Activated naive CD4-positive, alpha-beta T cell treated with anti-CD3 and anti-CD28 coated beads, Interleukin-2, amount 10 ng/mL, durations not matched to agents 5 hours and 36 hours (primary cell): ENCODE results near the gene RDH13. TPM values are rescaled to one million over a fixed set of nuclear protein-coding genes. Genes with fewer than 3 reads are reported as not detected.

Experiments
- total RNA-seq, 2 experiments: library from RNA; stranded (reverse); gene quantifications; one replicate each; pipeline ENCODE4 v1.2.3, GENCODE V29; 2021

RDH13 gene
- total RNA-seq: 10 to 100 TPM; 19.7 to 21.7 TPM

GRCh38 chr19:55062735-55063491 is at the start of gene RDH13:
TSS of gene RDH13 (minus strand) at chr19:55063148. CDS start at chr19:55063032, 116 bp downstream.

GRCh38 chr19:55075371-55075998 is 12.5 kb upstream of the RDH13 start, which contains the start of gene EPS8L1:
TSS of gene EPS8L1 (plus strand) at chr19:55075869. CDS start at chr19:55076445, 576 bp downstream.

Other genes starting within 250 kb of the RDH13 start
- under 1 TPM; 0.12 to 0.23 TPM for gene KIR3DL1, start 246.7 kb downstream of the RDH13 start, total RNA-seq
- not detected for gene KIR2DS4, start 230.5 kb downstream of the RDH13 start, total RNA-seq
- under 1 TPM; 0.55 to 0.67 TPM for gene KIR3DL2, start 212.7 kb downstream of the RDH13 start, total RNA-seq
- not detected for gene FCAR, start 188.9 kb downstream of the RDH13 start, total RNA-seq
- gene NCR1, start 157.0 kb downstream of the RDH13 start, total RNA-seq: under 1 TPM; 0.35 to 0.58 TPM
- gene NLRP7, start 115.6 kb downstream of the RDH13 start, total RNA-seq: not detected
- gene NLRP2, start 96.8 kb downstream of the RDH13 start, total RNA-seq: 10 to 100 TPM; 16.5 to 19.0 TPM
- gene GP6, start 24.9 kb downstream of the RDH13 start, total RNA-seq: under 1 TPM; 0.26 to 0.43 TPM
- 1 to 10 TPM; 3.1 to 4.3 TPM for gene EPS8L1, start 12.7 kb upstream of the RDH13 start, total RNA-seq
- gene PPP1R12C, start 54.5 kb upstream of the RDH13 start, total RNA-seq: 100 to 1,000 TPM; 135 to 141 TPM
- gene TNNT1, start 86.1 kb upstream of the RDH13 start, total RNA-seq: not detected
- gene TNNI3, start 94.6 kb upstream of the RDH13 start, total RNA-seq: not detected
- not detected for gene DNAAF3, start 103.5 kb upstream of the RDH13 start, total RNA-seq
- not detected for gene SYT5, start 117.1 kb upstream of the RDH13 start, total RNA-seq
- not detected for gene PTPRH, start 146.4 kb upstream of the RDH13 start, total RNA-seq
- gene TMEM86B, start 165.6 kb upstream of the RDH13 start, total RNA-seq: 10 to 100 TPM; 11.7 to 14.0 TPM
- gene PPP6R1, start 195.9 kb upstream of the RDH13 start, total RNA-seq: 100 to 1,000 TPM; 179 to 181 TPM
- gene HSPBP1, start 217.0 kb upstream of the RDH13 start, total RNA-seq: 10 to 100 TPM; 23.0 to 25.5 TPM
- gene BRSK1, start 220.8 kb upstream of the RDH13 start, total RNA-seq: 1 to 10 TPM; 4.0 to 5.9 TPM